OCI-LY1 (cell line): ENCODE results near the gene MYO5B.

Experiments used
- CTCF ChIP-seq: fragments of 200-600 bp; sonication (generic), shearing (Covaris generic); IDR thresholded peaks from 2 replicates; pipeline ENCODE4 v1.5.1; 2017; ENCODE audit warnings: mild to moderate bottlenecking, antibody characterized with exemption, low read length, moderate library complexity, mixed read lengths
- EZH2 ChIP-seq: fragments of 200-600 bp; sonication (generic), shearing (Covaris generic); IDR thresholded peaks from 2 replicates; pipeline ENCODE4 v1.8.0; 2017; ENCODE audit warnings: borderline replicate concordance, mixed run types, mild to moderate bottlenecking, antibody characterized with exemption, low read length, moderate library complexity, mixed read lengths

GRCh38 chr18:50188652-50189051 is 6.3 kb downstream of the MYO5B start:
- no peak for TF ChIP-seq EZH2
- TF ChIP-seq CTCF = no peak
